ENCODE data around the gene RTL1.

Gene RTL1

DNA sequence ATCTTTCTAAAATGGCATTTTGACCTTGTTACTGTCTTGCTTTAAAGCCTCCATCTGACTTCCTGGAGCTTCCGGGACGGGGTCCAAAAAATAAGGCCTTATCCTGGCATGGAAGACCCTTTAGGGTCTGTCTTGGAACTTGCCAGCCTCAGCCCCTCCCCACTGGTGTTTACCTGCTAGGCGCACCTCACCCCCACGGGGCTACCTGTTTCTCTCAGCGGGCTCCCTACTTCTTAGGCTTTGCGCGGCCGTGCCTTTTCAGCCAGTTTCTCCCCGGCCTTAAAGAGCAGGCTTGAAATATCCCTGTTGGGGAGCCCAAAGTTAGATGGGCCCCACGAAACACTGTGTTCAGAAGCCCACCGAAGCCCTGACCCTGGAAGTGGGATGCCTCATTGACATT lies 5.1 kb downstream of the RTL1 start:
- DNase-seq, result no peak

DNA sequence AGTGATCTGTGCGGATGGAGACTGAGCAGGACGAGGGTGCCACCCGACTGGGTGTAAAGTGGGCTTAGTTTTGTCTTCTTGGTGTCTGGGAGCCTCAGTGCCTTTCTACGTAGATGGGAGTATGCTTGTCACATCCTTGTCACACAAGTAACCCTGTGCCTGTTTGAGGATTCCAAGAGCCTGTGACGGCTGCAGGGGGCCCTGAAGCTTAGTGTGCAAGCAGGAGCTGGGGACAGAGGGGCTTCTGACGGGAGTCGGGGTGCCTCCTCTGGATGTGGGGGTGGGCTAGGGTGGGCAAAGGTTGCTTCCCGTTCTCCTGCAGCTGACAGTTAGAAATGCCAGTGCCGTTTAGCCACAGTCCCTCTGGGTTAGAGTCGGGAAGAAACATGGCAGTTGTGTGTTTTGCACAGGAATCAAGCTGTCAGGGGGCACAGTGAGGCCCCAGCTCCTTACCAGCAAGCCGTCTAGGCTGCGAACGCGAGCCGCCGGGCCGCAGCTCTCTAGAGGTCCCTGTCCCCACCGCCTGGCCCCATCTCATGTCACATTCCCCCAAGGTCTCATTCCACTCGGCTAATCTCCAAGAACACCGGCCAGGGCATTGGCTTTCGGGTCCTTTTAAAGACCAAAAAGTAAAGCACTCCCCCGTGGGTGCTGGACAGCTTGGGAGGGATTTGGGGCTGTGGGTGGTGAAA lies 7.0 kb downstream of the RTL1 start:
- DNase-seq, result no peak

DNA sequence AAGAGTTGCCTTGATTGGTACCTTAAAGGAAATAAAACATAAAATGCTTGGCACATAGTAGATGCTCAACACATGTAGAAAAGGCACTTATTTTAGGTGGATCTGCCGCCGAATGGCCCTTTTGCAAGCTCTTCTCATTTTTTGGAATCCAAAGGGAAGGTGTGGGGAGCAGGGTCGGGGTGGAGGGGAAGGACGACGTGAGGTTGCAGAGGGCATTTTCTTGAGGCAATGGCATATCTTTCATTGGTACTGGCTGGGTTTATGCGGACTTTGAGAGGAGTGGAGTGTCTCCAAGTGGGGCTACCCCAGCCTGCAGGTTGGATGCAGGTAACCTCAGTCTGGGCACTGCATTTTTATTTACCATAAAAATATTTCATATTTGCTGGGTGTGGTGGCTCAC lies 8.1 kb downstream of the RTL1 start:
- DNase-seq, result no peak

DNA sequence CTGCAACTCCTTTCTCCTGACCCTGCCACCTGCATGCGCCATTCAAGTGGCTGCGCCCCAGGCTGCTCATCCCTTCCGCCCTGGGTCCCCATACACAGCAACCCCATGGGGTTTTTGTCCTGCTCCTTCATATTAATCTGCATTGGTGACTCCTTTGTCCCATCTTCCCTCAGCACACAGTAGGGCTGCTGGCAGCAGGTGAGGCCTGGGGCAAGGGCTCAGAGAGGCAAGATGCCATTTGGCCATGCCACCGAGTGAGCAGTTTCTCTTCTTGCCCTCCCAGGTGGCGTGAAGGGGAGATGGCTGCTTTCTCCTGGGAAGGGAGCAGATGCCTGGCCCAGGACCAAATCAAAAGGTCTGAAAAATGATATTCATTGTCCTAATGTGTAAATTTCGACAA lies 9.1 kb downstream of the RTL1 start:
- DNase-seq, result no peak

DNA sequence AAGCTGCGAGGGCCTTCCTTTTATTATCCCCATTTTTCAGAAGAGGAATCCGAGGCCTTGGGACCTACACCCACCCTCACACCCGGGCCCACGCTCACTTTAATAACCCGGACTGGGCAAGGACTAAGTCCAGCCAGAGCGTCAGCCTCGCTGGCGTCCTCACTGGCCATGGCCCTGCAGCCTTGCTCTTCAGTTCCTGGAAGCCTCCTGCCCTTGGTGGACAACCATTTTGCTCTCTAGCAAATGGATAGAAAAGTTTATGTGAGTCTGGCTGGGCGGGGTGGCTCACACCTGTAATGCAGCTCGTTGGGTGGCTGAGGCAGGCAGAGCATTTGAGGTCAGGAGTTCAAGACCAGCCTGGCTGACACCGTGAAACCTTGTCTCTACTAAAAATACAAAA lies 9.8 kb downstream of the RTL1 start:
- DNase-seq, result no peak

DNA sequence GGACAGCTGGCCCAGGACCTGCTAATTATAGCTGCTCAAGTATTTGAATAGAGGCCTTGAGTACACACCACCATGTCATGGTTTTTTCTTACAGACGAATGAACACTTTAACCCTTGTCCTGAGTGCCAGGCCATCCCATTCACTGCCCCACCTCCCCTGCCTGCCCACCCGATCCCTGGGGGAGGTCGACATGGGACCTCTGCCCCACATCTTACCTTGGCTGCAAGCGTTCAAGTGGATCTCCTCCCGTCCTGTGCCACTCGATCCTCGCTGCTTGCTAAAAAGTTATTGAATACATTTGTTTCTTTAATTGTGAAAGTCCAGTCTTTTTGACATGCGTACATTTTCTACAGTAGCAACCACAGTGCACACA lies 10.3 kb downstream of the RTL1 start:
- DNase-seq, result peak; percentile 33

DNA sequence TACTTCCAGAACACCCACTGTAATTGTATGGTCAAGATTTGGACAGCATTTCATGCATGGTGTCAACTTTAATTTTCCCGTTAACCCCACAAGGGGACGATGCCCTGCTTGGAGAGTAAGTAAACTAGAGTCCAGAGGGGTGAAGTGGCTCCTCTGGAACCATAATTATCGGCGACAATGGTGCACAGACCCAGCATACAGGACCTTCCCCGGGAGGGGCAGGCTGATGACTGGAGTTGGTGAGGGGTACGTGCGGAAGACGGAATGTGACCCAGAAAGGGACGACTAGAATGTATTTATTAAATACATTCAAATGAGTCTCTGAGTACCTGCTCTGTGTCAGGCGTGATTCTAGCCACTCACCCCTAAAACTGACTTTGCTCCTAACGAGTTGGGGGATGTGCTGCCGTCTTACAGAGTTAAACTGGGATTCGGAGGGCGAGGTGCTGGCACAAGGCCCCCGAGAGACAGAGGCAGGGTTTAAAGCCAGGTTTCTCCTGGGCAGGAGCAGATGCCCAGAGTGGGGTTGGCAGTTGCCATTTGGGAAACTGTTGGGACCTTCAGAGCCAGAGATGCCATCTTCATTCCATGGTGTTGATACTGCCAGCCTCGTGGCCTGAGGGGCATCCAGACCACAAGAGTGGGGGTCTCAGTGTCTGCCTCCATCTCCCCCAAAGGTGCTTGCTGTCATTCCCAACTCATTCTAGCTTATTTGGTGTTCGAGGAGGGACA lies 10.9 kb downstream of the RTL1 start:
- no peak for DNase-seq

DNA sequence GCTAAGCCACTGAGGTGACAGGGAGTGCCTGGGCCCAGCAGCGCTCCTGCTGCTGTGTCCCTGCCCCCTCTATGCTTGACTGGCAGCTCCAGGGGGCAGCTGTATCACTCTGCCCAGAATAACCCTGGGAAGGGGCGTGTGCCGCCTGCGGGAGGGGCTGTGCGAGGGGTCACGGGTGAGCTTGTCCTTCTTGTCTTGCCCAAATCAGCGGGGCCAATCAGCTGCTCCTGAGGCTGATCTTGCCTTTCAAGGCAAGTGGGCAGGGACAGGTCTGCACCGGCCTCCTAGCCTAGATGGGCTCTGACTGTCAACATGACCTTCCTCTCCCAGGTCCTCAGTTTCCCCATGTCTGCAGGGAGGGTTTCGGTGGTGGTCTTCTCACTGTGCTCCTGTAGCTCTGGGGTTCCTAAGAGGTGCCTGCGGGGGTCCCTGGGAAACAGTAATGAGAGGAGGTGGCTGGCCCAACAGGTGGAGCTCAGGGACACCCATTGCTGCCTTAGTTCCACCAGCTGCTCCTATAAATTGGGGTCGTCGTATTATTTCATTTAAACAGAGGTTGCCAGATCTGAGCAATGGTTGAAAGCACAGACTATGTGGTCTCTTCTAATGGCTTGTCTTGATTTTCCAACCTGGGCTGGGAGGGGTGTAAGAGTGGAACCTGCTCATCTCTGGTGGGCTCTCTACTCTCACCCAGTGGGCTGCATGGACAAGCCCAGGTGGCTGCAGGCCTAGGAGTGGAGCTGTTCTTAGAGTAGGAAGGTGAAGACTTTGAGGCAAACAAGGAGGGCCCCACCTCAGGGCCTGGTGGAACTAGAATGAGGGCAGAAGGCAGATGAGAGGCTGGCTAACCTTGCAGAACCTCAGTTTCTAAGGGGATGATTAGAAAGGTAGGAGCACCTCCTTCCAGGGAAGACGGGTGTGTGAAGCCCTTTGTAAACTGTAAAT lies 11.7 kb downstream of the RTL1 start:
- DNase-seq, result no peak

DNA sequence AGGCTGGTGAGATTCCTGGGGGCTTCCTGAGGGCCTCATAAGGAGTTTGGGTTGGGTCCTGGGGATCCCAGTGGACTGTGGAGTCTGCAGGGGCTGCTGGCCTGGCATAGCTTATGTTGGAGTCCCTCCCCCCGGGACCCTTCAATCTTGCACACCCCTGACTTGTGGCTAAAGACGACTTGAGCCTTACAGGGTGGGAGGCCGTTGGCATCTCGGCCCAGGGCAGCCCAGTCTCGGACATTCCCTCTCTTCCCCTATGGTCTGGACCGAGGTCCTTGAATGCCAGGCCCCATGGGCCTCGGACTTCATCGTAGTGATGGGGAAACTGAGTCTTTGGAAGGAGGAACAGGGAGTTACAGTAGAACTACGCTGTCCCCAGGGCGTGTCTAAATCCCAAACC lies 12.5 kb downstream of the RTL1 start:
- no peak for DNase-seq

DNA sequence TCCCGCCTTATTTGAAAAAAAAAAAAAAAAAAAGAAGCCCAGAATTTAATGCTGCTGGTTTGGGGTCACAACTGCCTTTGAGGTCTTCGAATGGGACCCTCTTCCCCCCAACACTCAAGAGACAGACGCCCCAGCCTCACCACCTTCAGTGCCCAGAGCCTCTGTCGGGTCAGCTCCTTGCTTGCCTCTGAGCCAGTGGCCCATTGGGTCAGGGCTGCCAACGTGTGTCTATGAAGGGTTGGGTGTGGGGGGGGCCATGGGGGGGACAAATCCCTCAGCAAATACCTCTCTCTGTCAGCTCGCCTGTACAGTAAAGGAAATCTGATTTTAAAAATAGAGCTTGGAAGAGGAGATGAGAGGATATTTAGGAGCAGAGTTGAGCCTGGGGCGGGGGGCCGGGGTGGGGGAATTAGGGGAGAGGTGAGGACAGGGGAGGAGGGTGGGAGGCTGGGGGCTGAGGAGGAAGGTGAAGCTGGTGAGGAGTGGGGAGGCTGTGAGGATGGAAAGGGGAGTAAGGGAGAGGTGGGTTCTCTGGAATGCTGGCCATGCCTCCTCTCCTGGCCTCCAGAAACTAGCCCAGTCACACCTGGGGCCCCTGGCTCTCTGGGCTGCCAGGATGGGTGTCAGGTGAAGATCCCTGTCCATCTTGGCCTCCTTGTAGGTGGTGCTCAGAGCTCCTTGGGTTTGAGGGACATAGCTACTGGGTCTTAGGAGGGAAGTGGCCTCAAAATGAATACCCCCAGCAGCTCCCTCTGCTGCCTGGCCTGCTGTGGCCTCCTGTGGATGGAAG lies 13.3 kb downstream of the RTL1 start:
- DNase-seq, result no peak

DNA sequence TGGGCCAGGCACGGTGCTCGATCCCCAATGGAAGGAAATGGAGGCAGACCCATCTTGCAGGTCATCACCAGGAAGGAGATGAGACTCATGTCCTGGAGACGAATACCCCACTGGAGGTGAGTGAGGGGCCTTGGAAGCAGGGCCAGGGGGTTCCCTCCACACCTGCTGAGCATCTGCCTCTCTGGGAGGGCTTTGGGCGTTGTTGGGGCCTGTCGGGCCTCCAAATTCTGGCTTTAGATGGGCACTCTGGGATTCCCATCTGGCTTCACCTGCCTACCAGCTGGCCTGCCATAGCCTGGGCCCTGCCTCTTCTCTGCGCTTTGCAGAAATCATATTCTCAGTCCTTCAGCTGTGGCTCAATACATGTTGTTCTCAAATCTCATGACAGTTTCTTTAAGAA lies 13.9 kb downstream of the RTL1 start:
- DNase-seq, result no peak

DNA sequence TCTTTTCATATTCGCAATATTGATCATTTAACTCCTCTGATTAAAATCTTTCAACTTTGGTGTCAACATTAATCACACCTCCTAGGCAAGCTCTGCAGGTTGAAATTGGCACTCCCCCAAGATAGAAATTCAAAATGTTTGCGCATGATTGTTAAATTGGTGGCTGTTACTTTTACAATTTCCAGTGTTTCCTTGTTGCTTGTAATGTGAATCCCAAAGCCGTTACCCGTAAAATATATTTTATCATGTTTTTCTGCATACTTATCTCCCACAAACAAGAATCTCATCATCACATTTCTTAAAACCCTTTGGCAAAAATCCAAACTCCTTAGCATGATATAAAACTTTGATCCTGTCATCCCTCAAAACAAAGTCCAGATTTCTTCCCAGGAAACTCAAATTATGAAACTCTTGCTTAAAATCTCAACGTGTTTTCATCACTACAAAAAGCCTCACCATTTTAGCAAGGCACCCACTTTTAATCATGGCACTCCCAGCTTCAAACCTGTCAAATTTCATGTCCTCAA lies 14.7 kb downstream of the RTL1 start:
- DNase-seq, result no peak

DNA sequence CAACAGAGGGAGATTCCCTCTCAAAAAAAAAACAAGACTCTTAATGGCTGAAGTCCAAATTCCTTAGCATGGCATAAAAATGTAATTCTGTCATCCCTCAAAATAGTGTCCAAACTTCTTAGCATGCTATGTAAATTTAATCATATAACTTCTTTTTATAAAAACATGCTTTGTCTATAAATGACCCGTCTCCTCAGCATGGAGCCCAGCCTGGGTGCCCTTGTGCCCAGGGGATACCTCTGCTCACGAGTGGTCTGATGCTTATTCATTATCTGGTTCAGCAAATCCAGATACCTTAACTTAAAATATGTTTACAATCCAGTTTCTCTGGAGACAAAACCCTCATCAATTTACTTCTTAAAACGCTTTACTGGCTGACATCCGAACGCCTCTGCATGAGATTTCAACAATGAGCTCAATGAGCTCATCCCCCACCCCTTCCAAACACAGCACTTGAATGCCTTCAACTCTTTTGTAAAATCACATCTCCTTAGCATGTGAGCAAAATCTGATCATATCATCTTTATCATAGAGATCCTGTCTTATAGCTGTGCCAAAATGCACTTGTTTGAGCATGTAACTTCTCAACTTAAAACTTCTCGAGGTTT lies 15.7 kb downstream of the RTL1 start:
- no peak for DNase-seq

DNA sequence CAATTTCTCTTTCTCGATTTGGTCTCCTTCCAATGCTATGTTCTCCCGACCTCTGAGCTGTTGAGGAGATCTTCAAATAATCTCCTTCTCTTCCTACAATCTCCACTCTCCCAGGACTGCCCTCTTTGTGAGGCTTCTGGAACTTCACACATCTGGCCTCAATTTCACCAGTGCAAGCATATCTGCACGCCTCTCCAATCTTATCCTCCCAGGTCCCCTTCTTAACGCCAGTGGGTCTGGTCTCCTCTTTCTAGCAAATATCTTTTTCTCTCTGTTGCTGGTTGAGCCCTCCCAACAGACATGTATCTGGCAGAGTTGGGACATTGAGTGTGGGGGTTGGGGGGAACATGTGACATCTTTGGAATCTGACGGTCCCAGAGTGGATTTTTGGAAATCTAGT lies 17.9 kb downstream of the RTL1 start:
- no peak for DNase-seq

DNA sequence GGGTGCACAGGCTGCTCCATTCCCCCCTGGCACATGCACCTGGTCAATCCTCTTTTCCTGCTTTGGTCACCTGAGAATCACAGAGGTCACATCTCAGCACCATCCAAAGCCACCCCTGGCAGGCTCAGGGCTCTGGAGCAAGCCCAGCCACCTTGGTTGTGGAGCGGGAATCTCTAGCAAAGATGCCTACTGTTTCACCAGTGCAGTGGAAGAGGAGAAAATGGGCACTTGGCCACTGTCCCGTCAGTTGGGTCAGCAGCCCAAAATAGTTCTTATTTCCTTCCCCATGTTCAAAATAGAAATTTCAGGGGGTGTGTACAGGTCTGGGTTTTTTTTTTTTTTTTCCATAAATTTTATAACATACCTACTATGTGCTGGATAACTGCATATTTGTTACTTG lies 18.3 kb downstream of the RTL1 start:
- no peak for DNase-seq

DNA sequence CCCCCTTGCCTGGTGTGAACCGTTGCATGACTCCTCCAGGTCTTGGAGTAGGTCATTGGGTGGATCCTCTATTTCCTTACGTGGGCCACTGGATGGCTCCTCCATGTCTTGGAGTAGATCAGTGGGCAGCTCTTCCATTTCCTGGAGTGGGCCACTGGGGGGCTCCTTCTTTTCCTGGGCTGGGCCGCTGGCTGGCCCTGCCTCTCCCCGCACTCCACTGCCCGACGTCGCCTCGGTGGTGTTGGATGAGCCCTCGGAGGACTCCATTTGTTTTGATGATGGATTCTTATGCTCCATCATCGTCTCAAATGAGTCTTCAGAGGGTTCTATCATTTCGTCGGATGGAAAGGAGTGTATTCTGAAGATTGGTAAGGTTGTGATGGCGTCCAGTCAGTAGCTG lies 19.1 kb downstream of the RTL1 start:
- no peak for DNase-seq

DNA sequence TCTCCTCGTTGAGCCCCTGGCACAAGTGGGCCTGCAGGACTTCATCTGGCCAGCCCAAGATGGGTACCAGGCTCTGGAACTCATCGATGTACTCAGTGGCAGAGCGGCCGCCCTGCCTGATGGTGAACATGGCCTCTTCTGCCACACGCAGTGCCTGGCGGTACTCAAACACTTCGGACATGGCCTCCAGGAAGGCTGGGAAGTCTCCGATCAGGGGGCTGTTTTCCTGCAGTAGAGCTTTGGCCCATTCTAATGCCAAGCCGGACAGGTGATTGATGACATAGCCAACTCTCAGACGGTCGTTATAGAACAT lies 19.8 kb downstream of the RTL1 start:
- no peak for DNase-seq

DNA sequence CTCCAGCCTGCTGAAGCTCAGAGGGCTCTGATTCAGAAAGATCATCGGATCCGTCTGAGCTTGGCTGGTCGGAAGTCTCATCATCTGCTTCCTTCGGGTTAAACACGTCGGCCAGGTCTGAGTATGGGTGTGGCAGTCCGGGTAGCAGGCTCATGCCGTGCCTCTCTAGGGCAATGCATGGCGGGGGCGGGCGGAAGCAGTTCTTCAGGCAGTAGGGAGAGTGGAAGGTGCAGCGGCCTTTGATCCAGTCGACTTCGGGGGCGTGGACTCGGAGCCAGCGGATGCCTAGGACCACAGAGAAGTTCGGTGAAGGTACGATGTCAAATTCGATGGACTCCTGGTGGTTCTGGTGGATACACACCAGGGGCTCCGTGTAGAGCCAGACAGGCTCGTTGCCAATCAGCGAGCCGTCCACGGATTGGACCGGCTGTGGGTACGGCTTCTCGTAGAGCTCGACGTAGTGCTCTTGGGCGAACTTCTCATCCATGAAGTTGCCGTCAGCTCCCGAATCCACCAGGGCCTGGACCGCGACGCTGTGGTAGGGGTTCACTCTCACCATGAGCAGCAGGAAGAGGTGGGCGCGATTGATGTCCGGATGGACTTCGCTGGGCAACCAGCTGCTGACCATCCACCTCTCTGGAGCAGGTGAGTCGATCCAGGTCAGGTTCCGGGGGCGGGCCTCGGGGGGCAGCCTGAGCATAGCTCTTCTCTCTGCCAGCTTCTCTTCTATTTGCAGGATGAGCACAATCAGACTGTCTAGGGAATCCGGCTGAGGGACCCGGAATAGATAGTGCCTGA lies 20.3 kb downstream of the RTL1 start:
- DNase-seq, result no peak

DNA sequence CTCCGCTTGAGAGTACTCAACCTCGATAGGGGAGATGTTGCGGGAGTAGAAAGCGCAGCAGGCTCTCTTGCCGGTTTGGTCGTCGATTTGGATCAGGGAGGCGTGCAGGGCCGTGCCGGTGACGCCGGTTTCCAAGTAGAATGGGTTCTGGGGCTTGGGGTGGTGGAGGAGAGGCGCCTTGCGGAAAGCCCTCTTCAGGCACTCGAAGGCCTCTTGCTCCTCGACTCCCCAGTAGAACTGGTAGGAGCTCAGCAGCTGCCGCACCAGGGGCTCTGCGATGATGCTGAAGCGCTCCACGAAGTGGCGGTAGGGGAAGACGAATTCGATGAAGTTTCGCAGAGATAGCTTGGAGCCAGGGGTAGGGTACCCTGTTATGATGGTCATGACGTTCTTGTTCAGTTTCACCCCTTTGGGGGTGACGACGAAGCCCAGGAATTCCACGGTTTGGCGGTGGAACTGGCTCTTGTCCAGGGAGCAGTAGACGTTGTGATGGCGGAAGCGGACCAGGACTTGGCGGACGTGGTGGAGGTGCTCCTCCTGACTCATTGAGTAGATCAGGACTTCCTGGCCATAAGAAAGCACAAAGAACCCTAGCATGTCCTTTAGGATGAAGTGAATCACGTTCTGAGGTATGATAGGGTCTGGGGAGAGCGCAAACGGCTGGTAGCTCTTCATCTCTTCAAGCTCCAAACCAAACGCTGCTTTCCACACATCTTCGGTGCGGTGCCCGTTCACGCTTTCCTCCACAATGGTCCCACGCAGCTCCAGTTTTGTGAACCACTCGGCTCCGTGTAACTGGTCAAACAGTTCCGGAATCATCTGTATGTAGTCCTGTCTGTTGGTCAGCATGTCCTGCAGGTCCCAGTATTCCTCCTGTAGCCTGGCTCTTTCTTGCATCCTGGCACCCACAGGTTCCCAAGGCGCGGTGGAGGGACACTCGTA lies 21.2 kb downstream of the RTL1 start:
- DNase-seq, result no peak
